ACC112 (cell line): ENCODE results near the gene ZNF324.
"Not testable (repeated sequence)": the region's sequence is repeated elsewhere in the genome, so short reads cannot be mapped to it uniquely, and the experiment has no call there.

Source experiments
- H2AFZ ChIP-seq: fragments of 200-600 bp; sonication (generic); one replicate; pipeline ENCODE4 v1.6.0; 2017; ENCODE audit warnings: antibody characterized with exemption, low read length; ENCODE audit not compliant: unreplicated experiment
- H3K27ac ChIP-seq: fragments of 200-600 bp; sonication (generic); 2 replicates; pipeline ENCODE4 v1.5.1; 2014; ENCODE audit warnings: low read depth, mild to moderate bottlenecking, antibody characterized with exemption, low read length, moderate library complexity
- H3K27me3 ChIP-seq: fragments of 200-600 bp; sonication (generic); 2 replicates; pipeline ENCODE4 v1.6.1; 2014; ENCODE audit warnings: mild to moderate bottlenecking, antibody characterized with exemption, low read length, moderate library complexity, mixed read lengths; ENCODE audit not compliant: insufficient read depth
- H3K36me3 ChIP-seq: fragments of 200-600 bp; sonication (generic); 2 replicates; pipeline ENCODE4 v1.6.1; 2016; ENCODE audit warnings: mild to moderate bottlenecking, antibody characterized with exemption, low read length, moderate library complexity, mixed read lengths; ENCODE audit not compliant: insufficient read depth
- H3K4me1 ChIP-seq: fragments of 200-600 bp; sonication (generic); one replicate; pipeline ENCODE4 v1.6.1; 2016; ENCODE audit warnings: low read length, mixed read lengths; ENCODE audit not compliant: insufficient read depth, unreplicated experiment, control insufficient read depth
- H3K4me3 ChIP-seq: fragments of 200-600 bp; sonication (generic); 2 replicates; pipeline ENCODE4 v1.5.1; 2014; ENCODE audit warnings: mild to moderate bottlenecking, low read depth, low read length
- H3K79me2 ChIP-seq: fragments of 200-600 bp; sonication (generic); one replicate; pipeline ENCODE4 v1.6.0; 2016; ENCODE audit warnings: low read length; ENCODE audit not compliant: control insufficient read depth, unreplicated experiment, insufficient read depth

Gene ZNF324

DNA sequence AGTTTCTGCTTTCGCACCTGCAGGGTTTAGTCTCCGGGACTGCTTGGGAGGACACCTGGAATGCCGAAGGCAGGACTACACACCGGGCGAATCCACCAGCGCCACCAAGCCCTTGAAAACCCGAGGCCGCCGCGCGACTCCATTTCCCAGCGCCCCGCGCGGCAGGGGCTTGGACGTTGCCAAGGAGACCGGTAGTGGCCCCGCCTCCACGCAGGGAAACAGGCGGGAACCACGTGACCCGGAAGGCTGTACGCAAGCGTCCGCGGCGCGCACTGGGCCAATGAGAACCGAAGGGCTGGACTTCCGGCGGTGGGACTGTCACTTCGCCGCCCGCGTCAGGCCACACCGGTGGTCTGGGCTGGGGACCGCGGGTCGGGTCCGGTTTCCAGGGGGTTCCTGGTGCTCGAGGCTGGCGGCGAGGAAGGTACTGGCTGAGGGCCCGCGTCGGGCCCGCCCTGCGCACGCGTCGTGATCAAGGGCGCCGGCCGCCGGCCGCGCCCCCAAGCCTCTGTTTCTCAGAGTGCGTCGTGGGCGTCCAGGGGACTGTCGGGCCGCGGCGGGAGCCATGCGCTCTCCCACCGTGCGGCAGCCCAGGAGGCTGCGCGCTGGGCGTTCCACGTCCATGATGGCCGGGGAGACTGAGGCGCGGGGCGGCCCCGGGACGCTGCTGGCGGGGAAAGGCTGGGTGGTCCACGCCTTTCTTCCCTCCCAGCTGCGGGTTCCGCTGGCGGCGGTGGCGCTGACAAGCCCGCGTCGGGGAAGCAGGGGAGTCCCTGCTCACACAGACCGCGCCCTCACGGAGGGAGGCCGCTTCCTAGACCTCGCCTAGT is at the start of gene ZNF324:
TSS of gene ZNF324 (plus strand) at position 321 of the 830 bp plus-strand sequence. CDS start 2,106 bp downstream, outside the sequence.
- peak within 1 kb of the TSS; percentile 86 for H3K4me3 ChIP-seq
- H3K79me2 ChIP-seq, result peaks cover 9% of the 10 kb centered on the region
- H3K27ac ChIP-seq, result peak within 1 kb of the TSS; percentile 57; the same call in 1 of the 2 replicates
- H3K36me3 ChIP-seq, result no peaks in the 10 kb centered on the region
- H3K27me3 ChIP-seq, result no peaks in the 10 kb centered on the region
- peaks cover 3% of the 10 kb centered on the region for H3K4me1 ChIP-seq
- peak within 1 kb of the TSS; percentile 42 for H2AFZ ChIP-seq

DNA sequence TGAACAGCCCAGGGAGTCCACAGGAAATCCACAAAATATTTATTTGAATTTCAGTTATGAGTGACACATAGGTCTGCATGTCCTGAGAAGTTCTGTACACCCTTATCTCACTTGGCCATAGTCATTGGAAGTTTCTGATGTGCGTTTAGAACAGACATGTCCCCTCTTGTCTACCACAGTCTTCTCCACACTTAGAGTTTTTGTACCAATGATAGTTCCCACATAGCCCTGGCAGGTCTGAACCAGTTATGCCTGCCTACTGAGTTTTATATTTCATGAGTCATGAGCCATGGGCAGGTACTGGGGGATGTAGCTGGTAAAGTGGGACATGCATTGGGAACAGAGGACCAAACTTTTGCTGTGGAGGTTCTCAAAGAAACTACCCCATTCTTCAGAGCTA is 38.3 kb upstream of the ZNF324 start:
- Histone ChIP-seq H3K79me2 (no peaks in the 10 kb centered on the region), H2AFZ (no peak overlapping the region), H3K27ac (no peak overlapping the region)

DNA sequence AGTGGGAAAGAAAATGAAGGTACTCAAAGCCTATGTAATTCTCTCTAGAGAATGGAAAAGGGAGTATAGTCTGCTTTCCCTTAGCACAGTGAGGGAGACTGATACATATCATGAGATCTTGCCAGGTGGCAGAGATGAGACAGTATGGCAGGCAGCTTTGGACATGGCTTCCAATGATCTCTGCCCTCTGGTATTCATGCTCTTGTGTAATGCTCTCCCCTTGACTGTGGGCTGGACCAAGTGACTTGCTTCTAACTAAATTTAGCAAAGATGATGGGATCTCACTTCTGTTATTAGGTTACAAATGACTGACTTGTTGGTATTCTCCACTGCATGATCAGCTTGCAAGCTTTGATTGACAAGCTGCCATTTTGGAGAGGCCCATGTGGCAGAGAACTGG is 37.1 kb upstream of the ZNF324 start:
- no peaks in the 10 kb centered on the region for H3K27me3 ChIP-seq

More for the DNA sequence above, 38.3 kb upstream of the ZNF324 start:
- H3K4me3 ChIP-seq, result no peak overlapping the region
- peaks cover 24% of the 10 kb centered on the region for H3K36me3 ChIP-seq
- no peaks in the 10 kb centered on the region for H3K27me3 ChIP-seq
- H3K4me1 ChIP-seq, result no peaks in the 10 kb centered on the region

DNA sequence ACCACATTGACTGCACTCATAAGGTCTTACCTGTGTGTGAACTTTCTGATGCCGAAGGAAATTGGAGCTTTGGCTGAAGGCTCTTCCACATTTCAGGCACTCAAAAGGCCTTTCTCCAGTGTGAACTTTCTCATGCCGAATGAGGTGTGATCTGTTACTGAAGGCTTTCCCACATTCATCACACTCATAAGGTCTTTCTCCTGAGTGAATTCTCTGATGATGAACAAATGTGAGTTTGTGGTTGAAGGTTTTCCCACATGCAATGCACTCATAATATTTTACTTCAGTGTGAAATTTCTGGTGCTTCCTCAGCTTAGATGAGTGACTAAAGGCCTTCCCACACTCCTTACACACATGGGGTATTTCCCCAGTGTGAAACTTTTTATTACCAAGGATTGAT is 32.7 kb upstream of the ZNF324 start:
- no peak overlapping the region for H3K4me3 ChIP-seq
- H3K36me3 ChIP-seq, result peaks cover 67% of the 10 kb centered on the region
- H3K27ac ChIP-seq, result no peak overlapping the region

More for the DNA sequence above, 37.1 kb upstream of the ZNF324 start:
- Histone ChIP-seq H3K4me1 (no peaks in the 10 kb centered on the region), H3K27ac (no peak overlapping the region), H3K79me2 (no peaks in the 10 kb centered on the region), H3K4me3 (no peak overlapping the region), H3K36me3 (peaks cover 35% of the 10 kb centered on the region), H2AFZ (no peak overlapping the region)

DNA sequence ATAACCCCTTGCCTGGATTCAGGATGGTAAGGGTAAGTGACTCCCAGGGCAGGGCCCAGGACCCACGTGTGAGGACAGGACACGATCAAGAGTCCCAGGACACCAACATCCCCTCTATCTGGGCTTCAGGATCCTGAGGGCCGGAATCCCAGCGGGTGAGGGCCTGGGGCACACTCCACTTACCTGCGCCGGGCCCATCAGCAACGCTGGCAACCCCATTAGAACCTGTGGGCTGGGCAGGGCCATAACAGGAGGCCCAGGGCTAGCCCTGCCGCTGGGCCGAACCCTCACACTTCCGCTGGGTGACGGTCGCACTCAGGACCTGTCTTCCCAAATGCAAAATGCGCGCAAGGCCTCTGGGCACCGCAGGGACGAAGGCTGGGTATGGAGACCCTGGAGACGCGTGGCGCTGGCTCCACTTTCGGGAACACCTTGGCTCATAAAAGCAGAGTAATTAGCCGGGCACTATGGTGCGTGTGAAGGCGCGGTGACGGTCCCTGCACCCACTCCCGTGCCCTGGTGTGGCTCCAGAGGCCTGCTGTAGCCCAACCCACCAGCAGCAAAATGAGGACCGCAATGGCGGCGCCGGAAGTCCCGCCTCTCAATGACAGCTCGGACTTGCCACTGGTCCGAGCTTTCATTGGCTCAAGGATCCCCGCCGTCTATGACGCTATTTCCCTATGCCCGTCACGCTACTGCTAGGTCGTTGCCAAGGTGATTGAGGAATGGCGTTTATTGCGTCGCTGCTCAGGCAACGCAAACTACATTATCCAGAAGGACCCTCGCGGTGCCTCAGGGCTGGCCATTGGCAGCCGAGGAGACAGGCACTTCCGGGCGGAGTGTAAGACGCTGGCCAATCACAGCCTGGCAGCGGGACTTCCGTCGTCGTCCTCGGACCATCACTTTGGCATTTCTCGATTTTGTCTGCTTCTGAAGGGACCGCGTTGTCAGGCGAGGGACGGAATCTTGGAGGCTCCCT is 27.0 kb upstream of the ZNF324 start, which contains the start of gene ZNF132:
TSS of gene ZNF132 (minus strand) at position 578 of the 979 bp plus-strand sequence. CDS start at position 246, 332 bp downstream.
- Histone ChIP-seq H3K4me1 (no peaks in the 10 kb centered on the region), H3K4me3 (peak within 1 kb of the TSS; percentile 80), H3K79me2 (peaks cover 15% of the 10 kb centered on the region), H3K36me3 (peaks cover 31% of the 10 kb centered on the region), H2AFZ (peak within 1 kb of the TSS; percentile 87), H3K27me3 (no peaks in the 10 kb centered on the region), H3K27ac (peak within 1 kb of the TSS; percentile 63)

More for the DNA sequence above, 32.7 kb upstream of the ZNF324 start:
- H3K27me3 ChIP-seq, result no peaks in the 10 kb centered on the region
- no peaks in the 10 kb centered on the region for H3K4me1 ChIP-seq
- H2AFZ ChIP-seq, result no peak overlapping the region
- H3K79me2 ChIP-seq, result peaks cover 10% of the 10 kb centered on the region

DNA sequence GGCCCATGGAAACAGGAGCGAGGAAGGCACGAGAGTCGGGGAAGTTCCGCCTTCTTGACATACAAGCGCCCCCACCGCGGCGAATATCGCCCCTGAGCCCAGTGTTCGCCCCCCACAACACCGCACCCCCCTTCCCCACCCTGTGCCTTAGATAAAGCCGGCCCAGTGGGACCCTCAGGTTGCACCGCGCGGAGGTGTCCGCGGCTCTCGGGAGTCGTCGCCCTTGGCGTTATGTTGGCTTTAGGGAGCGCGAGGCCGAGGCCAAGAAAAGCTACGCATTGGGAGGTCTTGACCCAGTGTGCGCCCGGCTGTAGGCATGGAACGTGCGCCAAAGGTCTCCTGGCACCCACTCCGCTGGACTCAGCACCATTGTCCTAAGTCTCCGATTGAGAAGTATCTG is 26.3 kb upstream of the ZNF324 start:
- H3K4me1 ChIP-seq, result no peaks in the 10 kb centered on the region
- no peaks in the 10 kb centered on the region for H3K27me3 ChIP-seq
- H3K4me3 ChIP-seq, result peak overlapping the region; percentile 80
- peaks cover 15% of the 10 kb centered on the region for H3K79me2 ChIP-seq
- peak overlapping the region; percentile 87 for H2AFZ ChIP-seq
- H3K27ac ChIP-seq, result peak overlapping the region; percentile 63
- H3K36me3 ChIP-seq, result peaks cover 24% of the 10 kb centered on the region

DNA sequence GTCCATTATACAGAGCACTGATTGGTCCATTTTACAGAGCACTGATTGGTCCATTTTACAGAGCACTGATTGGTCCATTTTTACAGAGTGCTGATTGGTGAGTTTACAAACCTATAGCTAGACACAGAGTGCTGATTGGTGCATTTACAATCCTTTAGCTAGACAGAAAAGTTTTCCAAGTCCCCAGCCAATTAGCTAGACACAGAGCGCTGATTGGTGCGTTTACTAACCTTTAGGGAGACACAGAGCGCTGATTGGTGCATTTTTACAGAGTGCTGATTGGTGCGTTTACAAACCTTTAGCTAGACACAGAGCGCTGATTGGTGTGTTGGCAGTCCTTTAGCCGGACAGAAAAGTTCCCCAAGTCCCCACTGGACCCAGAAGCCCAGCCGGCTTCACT is 23.9 kb upstream of the ZNF324 start:
- peaks cover 11% of the 10 kb centered on the region for H3K79me2 ChIP-seq
- not testable (repeated sequence) for H2AFZ ChIP-seq, H3K27me3 ChIP-seq, H3K27ac ChIP-seq, H3K4me1 ChIP-seq, H3K4me3 ChIP-seq, H3K36me3 ChIP-seq

DNA sequence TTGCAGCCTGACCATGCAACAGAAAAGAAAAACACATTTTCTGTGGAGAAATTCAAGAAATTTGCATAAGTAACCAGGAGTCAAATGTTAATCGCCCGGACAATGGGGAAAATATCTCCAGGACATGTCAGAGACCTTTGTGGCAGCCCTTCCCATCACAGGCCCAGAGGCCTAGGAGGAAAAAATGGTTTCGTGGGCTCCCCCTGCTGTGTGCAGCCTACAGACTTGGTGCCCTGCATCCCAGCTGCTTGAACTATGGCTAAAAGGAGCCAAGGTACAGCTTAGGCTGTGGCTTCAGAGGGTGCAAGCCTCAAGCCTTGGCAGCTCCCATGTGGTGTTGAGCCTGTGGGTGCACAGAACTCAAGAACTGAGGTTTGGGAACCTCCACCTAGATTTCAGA is 18.0 kb upstream of the ZNF324 start:
- not testable (repeated sequence) for H3K27me3 ChIP-seq, H3K79me2 ChIP-seq, H2AFZ ChIP-seq, H3K36me3 ChIP-seq, H3K27ac ChIP-seq, H3K4me1 ChIP-seq, H3K4me3 ChIP-seq

DNA sequence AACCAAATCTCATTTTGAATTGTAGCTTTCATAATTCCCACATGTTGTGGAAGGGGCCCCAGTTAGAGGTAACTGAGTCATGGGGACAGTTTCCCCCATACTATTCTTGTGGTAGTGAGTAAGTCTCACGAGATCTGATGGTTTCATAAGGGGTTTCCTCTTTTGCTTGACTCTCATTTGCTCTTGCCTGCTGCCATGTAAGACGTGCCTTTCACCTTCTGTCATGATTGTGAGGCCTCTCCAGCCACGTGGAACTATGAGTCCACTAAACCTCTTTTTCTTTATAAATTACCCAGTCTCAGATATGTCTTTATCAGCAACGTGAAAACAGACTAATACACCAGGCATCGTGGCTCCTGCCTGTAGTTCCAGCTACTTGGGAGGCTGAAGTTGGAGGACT is 16.9 kb upstream of the ZNF324 start:
- not testable (repeated sequence) for H3K4me3 ChIP-seq, H3K36me3 ChIP-seq, H2AFZ ChIP-seq, H3K27ac ChIP-seq, H3K79me2 ChIP-seq, H3K27me3 ChIP-seq, H3K4me1 ChIP-seq

DNA sequence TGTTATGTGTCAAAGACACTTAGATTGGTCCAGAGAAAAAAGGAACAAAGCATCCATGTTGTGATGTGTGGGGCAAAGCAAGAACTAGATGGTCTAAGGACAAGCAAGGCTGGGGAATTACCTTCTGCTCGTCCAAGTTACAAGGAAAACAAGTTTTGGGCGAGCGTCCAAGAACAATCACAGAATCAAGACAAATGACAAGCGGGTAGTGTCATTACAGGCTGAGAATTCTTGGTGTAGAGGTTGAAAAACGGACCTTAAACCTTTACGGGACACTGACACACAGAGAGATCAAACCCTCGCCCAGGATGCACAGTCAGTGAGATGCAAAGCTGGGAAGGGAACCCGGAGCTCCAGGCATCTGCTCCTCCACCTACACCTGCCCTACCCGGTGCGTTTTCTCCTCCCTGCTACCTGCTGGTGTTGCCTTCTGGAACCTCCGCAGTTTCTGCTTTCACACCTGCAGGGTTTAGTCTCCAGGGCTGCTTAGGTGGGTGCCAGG is 16.0 kb upstream of the ZNF324 start:
- Histone ChIP-seq H2AFZ (peak overlapping the region; percentile 88), H3K36me3 (no peaks in the 10 kb centered on the region), H3K4me3 (peak overlapping the region; percentile 82), H3K27ac (no peak overlapping the region), H3K4me1 (no peaks in the 10 kb centered on the region), H3K27me3 (peaks cover 3% of the 10 kb centered on the region; the same call in 1 of the 2 replicates), H3K79me2 (no peaks in the 10 kb centered on the region)
